Fibroblast of lung (primary cell): ENCODE data around the gene ITGB8.

ENCODE experiments used
- EZH2 ChIP-seq: IDR thresholded peaks from 2 replicates; pipeline ENCODE4 v1.5.1; 2012; ENCODE audit warnings: low read length, control low read depth, mild to moderate bottlenecking; ENCODE audit errors: missing control alignments
- TF ChIP-seq, protein P1 (sequence below), 2 donors: IDR thresholded peaks in 1 of 2; conservative IDR thresholded peaks in 1 of 2; 1 replicate in 1 of 2; 2 replicates in 1 of 2; pipeline ENCODE4 v1.5.1; 2011 to 2012; ENCODE audit warnings: low read length in 2 of 2, control low read depth in 1 of 2, inconsistent platforms in 1 of 2, low read depth in 1 of 2, mild to moderate bottlenecking in 1 of 2

- TF ChIP-seq, protein P1, sequence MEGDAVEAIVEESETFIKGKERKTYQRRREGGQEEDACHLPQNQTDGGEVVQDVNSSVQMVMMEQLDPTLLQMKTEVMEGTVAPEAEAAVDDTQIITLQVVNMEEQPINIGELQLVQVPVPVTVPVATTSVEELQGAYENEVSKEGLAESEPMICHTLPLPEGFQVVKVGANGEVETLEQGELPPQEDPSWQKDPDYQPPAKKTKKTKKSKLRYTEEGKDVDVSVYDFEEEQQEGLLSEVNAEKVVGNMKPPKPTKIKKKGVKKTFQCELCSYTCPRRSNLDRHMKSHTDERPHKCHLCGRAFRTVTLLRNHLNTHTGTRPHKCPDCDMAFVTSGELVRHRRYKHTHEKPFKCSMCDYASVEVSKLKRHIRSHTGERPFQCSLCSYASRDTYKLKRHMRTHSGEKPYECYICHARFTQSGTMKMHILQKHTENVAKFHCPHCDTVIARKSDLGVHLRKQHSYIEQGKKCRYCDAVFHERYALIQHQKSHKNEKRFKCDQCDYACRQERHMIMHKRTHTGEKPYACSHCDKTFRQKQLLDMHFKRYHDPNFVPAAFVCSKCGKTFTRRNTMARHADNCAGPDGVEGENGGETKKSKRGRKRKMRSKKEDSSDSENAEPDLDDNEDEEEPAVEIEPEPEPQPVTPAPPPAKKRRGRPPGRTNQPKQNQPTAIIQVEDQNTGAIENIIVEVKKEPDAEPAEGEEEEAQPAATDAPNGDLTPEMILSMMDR (conservative IDR thresholded peaks at IDR 0.05 in 1 of 2, IDR thresholded peaks at IDR 0.05 in 1 of 2; ENCODE audit: low read depth in 1 of 2, low read length in 2 of 2) = no peak
- TF ChIP-seq EZH2 = no peak
Observed at GRCh38 chr7:20284003-20284770, 46.5 kb upstream of the ITGB8 start.
